VCaP (cell line): ENCODE results near the gene PRRT3.

Experiments used
- H3K27ac ChIP-seq: fragments of 450-650 bp; 2 replicates; pipeline ENCODE4 v1.5.1; 2017
- TF ChIP-seq, protein P1 (sequence below): fragments of 450-650 bp; conservative IDR thresholded peaks from 2 replicates; pipeline ENCODE4 v1.5.1; 2017; ENCODE audit warnings: mild to moderate bottlenecking, moderate library complexity

The PRRT3 gene

DNA sequence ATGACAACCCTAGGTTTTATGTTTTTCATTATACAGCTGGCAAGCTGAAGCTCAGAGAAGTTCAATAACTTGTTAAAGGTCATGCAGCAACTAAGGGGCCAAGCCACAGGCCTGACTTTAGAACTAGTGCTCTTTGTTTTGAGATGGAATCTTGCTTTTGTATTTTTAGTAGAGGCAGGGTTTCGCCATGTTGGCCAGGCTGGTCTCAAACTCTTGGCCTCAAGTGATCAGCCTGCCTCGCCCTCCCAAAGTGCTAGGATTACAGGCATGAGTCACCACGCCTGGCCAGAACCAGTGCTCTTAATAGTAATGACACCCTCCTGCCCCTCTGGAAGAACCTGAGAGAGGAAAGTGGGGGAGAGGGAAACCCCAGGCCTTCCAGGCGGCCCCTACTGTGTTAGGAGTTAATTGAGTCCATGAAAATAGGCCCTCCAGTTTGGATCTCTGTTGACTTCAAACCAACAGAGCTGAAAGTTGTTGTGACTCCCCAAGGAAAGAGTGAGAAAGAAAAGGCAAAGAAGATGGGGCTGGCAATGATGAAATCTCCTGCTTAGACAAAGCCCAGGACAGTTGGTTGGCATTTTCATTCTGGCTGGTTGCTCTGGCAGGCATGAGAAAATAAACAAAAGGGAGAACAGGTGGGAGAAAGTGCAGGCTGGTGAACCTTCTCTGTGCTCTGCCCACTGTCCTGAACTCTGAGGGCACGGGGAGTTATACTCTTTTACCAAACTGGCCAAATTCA lies 3.6 kb upstream of the PRRT3 start:
- peak overlapping the region; percentile 64 for H3K27ac ChIP-seq
- TF ChIP-seq, protein P1, sequence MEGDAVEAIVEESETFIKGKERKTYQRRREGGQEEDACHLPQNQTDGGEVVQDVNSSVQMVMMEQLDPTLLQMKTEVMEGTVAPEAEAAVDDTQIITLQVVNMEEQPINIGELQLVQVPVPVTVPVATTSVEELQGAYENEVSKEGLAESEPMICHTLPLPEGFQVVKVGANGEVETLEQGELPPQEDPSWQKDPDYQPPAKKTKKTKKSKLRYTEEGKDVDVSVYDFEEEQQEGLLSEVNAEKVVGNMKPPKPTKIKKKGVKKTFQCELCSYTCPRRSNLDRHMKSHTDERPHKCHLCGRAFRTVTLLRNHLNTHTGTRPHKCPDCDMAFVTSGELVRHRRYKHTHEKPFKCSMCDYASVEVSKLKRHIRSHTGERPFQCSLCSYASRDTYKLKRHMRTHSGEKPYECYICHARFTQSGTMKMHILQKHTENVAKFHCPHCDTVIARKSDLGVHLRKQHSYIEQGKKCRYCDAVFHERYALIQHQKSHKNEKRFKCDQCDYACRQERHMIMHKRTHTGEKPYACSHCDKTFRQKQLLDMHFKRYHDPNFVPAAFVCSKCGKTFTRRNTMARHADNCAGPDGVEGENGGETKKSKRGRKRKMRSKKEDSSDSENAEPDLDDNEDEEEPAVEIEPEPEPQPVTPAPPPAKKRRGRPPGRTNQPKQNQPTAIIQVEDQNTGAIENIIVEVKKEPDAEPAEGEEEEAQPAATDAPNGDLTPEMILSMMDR, result no peak

DNA sequence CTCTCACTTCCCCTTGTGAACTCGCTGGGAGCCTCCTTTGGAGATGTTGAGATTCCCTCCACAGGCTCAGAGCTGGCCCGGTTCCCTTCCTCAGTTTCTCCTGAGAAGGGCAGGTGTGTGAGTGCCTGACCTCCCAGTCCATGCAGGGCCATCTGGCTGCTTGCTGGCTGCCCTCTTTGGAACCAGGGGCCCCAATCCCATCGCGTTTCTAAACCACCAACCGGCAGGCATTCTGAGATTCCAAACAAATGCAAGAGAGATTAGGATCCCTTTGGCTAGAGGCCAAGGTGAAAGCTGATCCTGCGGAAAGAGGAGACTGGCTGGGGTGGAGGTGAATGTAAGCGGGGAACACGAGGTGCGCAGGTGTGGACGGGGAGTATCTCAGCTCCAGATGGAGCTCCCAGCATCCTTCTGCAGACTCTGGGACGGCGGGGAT lies 2.9 kb upstream of the PRRT3 start:
- TF ChIP-seq, protein P1, result no peak
- H3K27ac ChIP-seq, result peak overlapping the region; percentile 64

DNA sequence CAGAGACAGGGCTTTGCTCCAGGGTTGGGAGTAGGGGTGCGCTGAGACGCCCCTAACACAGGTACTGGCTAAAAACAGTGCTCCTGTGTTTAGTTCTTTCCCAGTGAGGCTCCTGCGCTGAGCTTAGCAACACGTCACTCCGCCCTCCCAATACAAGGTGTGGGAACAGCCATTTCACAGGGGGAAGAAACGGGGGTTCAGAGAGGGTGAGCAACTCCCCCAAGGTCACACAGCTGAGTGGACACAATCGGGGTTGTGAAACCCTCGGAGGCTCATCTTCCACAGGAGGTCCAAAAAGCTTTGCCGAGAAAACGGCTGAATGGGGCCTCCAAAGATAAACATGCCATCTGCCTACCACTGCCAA lies 628 bp downstream of the PRRT3 start:
- H3K27ac ChIP-seq, result peak overlapping the region; percentile 68

DNA sequence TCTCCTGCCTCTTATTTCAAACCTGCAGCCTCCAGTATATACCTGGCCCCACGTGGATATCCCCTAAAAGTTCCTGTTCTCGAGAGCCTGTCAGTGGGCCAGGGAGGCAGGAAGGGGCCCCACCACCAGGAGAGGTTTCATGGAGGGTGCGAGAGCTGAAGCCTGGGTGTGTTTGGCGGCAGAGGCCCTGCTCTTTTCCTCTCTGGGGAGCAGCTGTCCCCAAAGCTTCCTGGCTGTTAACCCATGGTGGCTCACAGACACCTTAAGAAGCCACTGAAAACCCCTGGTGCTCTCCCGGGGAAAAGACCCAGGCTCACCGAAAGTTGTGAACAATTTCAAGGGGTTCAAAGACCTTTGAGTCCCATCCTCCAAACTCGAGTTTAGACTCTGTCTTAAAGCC lies 1.1 kb downstream of the PRRT3 start:
- peak overlapping the region; percentile 68 for H3K27ac ChIP-seq
- TF ChIP-seq, protein P1, result no peak

More for the DNA sequence above, 628 bp downstream of the PRRT3 start:
- TF ChIP-seq, protein P1, result no peak

DNA sequence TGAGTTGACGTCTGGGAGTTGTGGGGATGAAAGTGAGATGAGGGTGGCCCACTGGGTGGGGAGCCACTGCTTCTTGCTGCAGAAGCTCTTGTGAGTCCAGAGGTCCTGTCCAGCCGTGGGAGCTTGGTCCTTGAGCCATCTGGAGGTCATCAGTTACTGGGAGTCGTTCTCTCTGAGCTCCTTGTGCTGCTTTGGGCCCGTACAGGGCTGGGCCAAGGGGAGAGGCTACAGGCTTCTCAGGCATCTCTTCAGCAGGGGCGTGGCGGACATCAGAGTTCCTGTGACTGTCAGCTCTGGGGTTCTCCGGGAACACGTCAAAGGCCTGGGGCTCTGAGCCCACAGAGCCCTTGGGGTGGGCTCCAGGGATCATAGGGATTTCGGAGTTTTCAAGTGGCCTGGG lies 2.6 kb downstream of the PRRT3 start:
- H3K27ac ChIP-seq, result no peak overlapping the region
- TF ChIP-seq, protein P1, result no peak

DNA sequence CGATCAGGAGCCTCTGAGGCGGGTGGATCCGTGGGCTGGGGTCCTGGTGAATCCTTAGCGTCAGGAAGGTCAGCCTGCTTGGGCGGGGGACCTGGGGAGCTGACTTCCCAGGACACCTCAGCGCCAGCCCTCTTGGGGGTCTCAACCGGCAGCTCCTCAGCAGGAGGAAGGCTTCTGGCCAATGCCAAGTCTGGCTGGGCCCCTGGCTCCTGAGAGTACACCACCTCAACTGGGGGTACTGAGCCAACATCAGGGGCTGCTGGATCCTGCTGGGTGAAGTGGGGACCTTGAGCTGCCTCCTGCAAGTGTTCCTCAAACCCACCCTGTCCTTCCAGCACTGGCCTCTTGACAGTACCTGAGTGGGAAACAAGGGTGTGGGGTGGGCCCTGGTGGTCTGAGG lies 3.1 kb downstream of the PRRT3 start:
- TF ChIP-seq, protein P1, result no peak
- no peak overlapping the region for H3K27ac ChIP-seq

DNA sequence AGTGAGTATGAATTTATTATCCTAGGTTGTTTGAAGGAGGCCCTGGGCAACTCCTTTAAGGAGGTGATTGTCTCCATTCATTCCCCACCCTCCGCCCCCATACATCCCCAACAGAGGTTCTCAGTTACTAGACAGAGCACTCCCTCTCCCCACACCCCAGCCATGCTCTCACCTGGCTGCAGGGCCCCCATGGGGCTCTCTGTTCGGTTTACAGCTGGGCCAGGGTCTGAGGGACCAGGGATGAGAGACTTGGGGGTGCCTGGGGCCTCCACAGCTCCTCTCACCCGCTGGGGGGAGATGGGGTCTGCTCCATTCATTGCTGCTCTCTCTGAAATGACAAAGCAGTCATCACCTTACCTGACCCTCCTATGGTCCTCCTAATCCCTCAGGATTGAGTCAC lies 3.6 kb downstream of the PRRT3 start:
- TF ChIP-seq, protein P1, result no peak
- peak overlapping the region; percentile 88 for H3K27ac ChIP-seq
